HepG2 (cell line): Measurements from ENCODE around the gene ANKHD1. TPM values are rescaled to one million over a fixed set of nuclear protein-coding genes. Genes with fewer than 3 reads are reported as not detected.
A peak's percentile ranks its signal among the peaks of the same experiment; 100 is the strongest.

Source experiments
- EP300 ChIP-seq, 3 experiments: sonication (generic) in 1 of 3; formaldehyde crosslinking in 1 of 3; IDR thresholded peaks; 2 replicates each; pipeline versions ENCODE4 v1.5.1 to v1.6.1; 2011 to 2020; ENCODE audit warnings: low read depth in 2 of 3, low read length in 2 of 3, borderline replicate concordance in 1 of 3, improper control_type of control experiment in 1 of 3, mild to moderate bottlenecking in 1 of 3, missing genetic modification reagents in 1 of 3, moderate library complexity in 1 of 3
- ERF ChIP-seq: IDR thresholded peaks from 2 replicates; pipeline ENCODE4 v1.6.1; 2018; ENCODE audit warnings: missing biosample characterization, missing genetic modification reagents
- FOSL1 ChIP-seq: sonication (generic); formaldehyde crosslinking; IDR thresholded peaks from 2 replicates; pipeline ENCODE4 v1.9.0; 2021; ENCODE audit warnings: missing genetic modification reagents, borderline replicate concordance
- GABPA ChIP-seq, 2 experiments: IDR thresholded peaks; 2 replicates each; pipeline ENCODE4 v1.6.1; 2011 to 2016; ENCODE audit warnings: low read depth in 2 of 2, low read length in 1 of 2, missing biosample characterization in 1 of 2, missing genetic modification characterization in 1 of 2
- HCFC1 ChIP-seq: fragments of 150-350 bp; IDR thresholded peaks from 2 replicates; pipeline ENCODE4 v1.6.1; 2014; ENCODE audit warnings: low read depth, low read length
- MATR3 ChIP-seq: sonication (generic); formaldehyde crosslinking; IDR thresholded peaks from 2 replicates; pipeline ENCODE4 v1.4.0; 2020; ENCODE audit warnings: missing genetic modification reagents
- MIER3 ChIP-seq: IDR thresholded peaks from 2 replicates; pipeline ENCODE4 v1.6.1; 2016; ENCODE audit warnings: missing compliant biosample characterization, borderline replicate concordance
- RBM22 ChIP-seq: fragments of 200-400 bp; formaldehyde crosslinking; optimal IDR thresholded peaks from 2 replicates; pipeline ENCODE3; 2017; ENCODE audit warnings: mild to moderate bottlenecking, low read length, moderate library complexity
- TBX3 ChIP-seq: fragments of 450-650 bp; IDR thresholded peaks from 2 replicates; pipeline ENCODE4 v1.6.1; 2017; ENCODE audit warnings: antibody characterized with exemption, mild to moderate bottlenecking, inconsistent platforms, borderline replicate concordance
- TCF12 ChIP-seq, 2 experiments: fragments of 450-650 bp in 1 of 2; sonication (generic) in 1 of 2; formaldehyde crosslinking in 1 of 2; IDR thresholded peaks; 2 replicates each; pipeline versions ENCODE4 v1.6.1 to v1.8.0; 2017 to 2022; ENCODE audit warnings: antibody characterized with exemption in 1 of 2, mild to moderate bottlenecking in 1 of 2, missing genetic modification reagents in 1 of 2, moderate library complexity in 1 of 2
- TRIM24 ChIP-seq: sonication (generic); formaldehyde crosslinking; IDR thresholded peaks from 2 replicates; pipeline ENCODE4 v1.8.0; 2022; ENCODE audit warnings: mild to moderate bottlenecking, missing genetic modification reagents
- YEATS2 ChIP-seq: sonication (generic); formaldehyde crosslinking; IDR thresholded peaks from 2 replicates; pipeline ENCODE4 v1.4.0; 2020; ENCODE audit warnings: missing genetic modification reagents, borderline replicate concordance
- ZBTB3 ChIP-seq: sonication (generic); formaldehyde crosslinking; IDR thresholded peaks from 2 replicates; pipeline ENCODE4 v1.4.0; 2020; ENCODE audit warnings: low read depth, mild to moderate bottlenecking, moderate library complexity, missing genetic modification reagents, borderline replicate concordance
- ZFP36L2 ChIP-seq: sonication (generic); formaldehyde crosslinking; IDR thresholded peaks from 2 replicates; pipeline ENCODE4 v1.4.0; 2020; ENCODE audit warnings: missing genetic modification reagents
- ZKSCAN5 ChIP-seq: sonication (generic); formaldehyde crosslinking; IDR thresholded peaks from 2 replicates; pipeline ENCODE4 v1.5.1; 2020; ENCODE audit warnings: mild to moderate bottlenecking, missing genetic modification reagents
- ZNF124 ChIP-seq: sonication (generic); formaldehyde crosslinking; IDR thresholded peaks from 2 replicates; pipeline ENCODE4 v1.4.0; 2020; ENCODE audit warnings: missing genetic modification reagents
- ZNF557 ChIP-seq: sonication (generic); formaldehyde crosslinking; IDR thresholded peaks from 2 replicates; pipeline ENCODE4 v1.4.0; 2020; ENCODE audit warnings: missing genetic modification reagents
- ZNF564 ChIP-seq: sonication (generic); formaldehyde crosslinking; IDR thresholded peaks from 2 replicates; pipeline ENCODE4 v1.8.1; 2023; ENCODE audit warnings: mild to moderate bottlenecking, missing genetic modification reagents
- ZNF629 ChIP-seq: sonication (generic); formaldehyde crosslinking; conservative IDR thresholded peaks from 2 replicates; pipeline ENCODE4 v1.5.0; 2020; ENCODE audit warnings: missing genetic modification reagents
- ZNF644 ChIP-seq: IDR thresholded peaks from 2 replicates; pipeline ENCODE4 v1.6.1; 2016; ENCODE audit warnings: low read depth
- ZNF703 ChIP-seq: sonication (generic); formaldehyde crosslinking; IDR thresholded peaks from 2 replicates; pipeline ENCODE4 v1.5.1; 2020; ENCODE audit warnings: missing genetic modification reagents, mild to moderate bottlenecking, moderate library complexity, borderline replicate concordance
- ZNF747 ChIP-seq: sonication (generic); formaldehyde crosslinking; IDR thresholded peaks from 2 replicates; pipeline ENCODE4 v1.8.1; 2023; ENCODE audit warnings: missing genetic modification reagents, mild to moderate bottlenecking, borderline replicate concordance
- ZNF792 ChIP-seq: IDR thresholded peaks from 2 replicates; pipeline ENCODE4 v1.6.1; 2016
- ZNF841 ChIP-seq: sonication (generic); formaldehyde crosslinking; IDR thresholded peaks from 2 replicates; pipeline ENCODE4 v1.8.1; 2023; ENCODE audit warnings: missing genetic modification reagents, borderline replicate concordance
- polyA plus RNA-seq, 8 experiments: library from polyadenylated mRNA; depleted of rRNA in 3 of 8; stranded (reverse) in 7 of 8; unstranded in 1 of 8; fragments of >200 nt; fragmentation: Illumina TruSeq in 4 of 8; extraction: Trizol in 4 of 8; gene quantifications; 2 replicates each; pipeline versions ENCODE4 v1.2.1 to v1.2.3, GENCODE V29; 2011 to 2016; ENCODE audit warnings: low read depth in 4 of 8, missing spikeins in 1 of 8, mixed read lengths in 1 of 8; ENCODE audit not compliant: insufficient read depth in 1 of 8
- total RNA-seq, 5 experiments: library from RNA; depleted of rRNA; stranded (reverse); fragments of >200 nt; fragmentation: Illumina TruSeq; extraction: Trizol; gene quantifications; 2 replicates each; pipeline ENCODE4 v1.2.3, GENCODE V29; 2016; ENCODE audit warnings: low read depth in 1 of 5
- TF ChIP-seq, protein P1 (sequence below): IDR thresholded peaks from 2 replicates; pipeline ENCODE4 v1.4.0; 2020; ENCODE audit warnings: mild to moderate bottlenecking, missing genetic modification reagents
- TF ChIP-seq, protein P2 (sequence below): sonication (generic); formaldehyde crosslinking; IDR thresholded peaks from 2 replicates; pipeline ENCODE4 v1.9.0; 2021; ENCODE audit warnings: missing genetic modification reagents, mild to moderate bottlenecking, borderline replicate concordance
- TF ChIP-seq, protein P3 (sequence below): sonication (generic); formaldehyde crosslinking; IDR thresholded peaks from 2 replicates; pipeline ENCODE4 v1.4.0; 2020; ENCODE audit warnings: mild to moderate bottlenecking, missing genetic modification reagents

Gene ANKHD1
- total and polyA plus RNA-seq, 2 of the 13 experiments (the other 11 are each of a cell fraction or from before 2014, with no cell fraction given): 69.9 to 82.0 TPM

DNA sequence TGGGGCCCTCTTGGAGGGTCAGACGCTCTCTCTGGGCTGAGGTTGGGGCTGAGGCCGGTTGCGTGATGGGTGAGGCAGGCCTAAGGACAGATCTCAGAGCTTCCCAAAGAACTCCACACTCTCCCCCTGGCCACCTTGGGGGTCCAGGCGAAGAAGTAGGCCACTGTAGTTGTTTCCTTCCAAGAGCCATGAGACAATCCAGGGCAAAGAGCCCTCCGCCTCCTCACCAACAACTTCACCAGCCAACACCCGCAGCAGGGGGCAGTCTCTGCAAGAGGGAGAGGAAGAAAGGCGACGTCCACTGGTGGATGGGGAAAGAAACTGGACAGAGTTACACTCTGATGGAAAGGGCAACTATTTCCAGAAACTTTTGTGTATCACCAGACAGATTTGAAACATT is 173.7 kb downstream of the ANKHD1 start (continued):
- TF ChIP-seq, protein P1, sequence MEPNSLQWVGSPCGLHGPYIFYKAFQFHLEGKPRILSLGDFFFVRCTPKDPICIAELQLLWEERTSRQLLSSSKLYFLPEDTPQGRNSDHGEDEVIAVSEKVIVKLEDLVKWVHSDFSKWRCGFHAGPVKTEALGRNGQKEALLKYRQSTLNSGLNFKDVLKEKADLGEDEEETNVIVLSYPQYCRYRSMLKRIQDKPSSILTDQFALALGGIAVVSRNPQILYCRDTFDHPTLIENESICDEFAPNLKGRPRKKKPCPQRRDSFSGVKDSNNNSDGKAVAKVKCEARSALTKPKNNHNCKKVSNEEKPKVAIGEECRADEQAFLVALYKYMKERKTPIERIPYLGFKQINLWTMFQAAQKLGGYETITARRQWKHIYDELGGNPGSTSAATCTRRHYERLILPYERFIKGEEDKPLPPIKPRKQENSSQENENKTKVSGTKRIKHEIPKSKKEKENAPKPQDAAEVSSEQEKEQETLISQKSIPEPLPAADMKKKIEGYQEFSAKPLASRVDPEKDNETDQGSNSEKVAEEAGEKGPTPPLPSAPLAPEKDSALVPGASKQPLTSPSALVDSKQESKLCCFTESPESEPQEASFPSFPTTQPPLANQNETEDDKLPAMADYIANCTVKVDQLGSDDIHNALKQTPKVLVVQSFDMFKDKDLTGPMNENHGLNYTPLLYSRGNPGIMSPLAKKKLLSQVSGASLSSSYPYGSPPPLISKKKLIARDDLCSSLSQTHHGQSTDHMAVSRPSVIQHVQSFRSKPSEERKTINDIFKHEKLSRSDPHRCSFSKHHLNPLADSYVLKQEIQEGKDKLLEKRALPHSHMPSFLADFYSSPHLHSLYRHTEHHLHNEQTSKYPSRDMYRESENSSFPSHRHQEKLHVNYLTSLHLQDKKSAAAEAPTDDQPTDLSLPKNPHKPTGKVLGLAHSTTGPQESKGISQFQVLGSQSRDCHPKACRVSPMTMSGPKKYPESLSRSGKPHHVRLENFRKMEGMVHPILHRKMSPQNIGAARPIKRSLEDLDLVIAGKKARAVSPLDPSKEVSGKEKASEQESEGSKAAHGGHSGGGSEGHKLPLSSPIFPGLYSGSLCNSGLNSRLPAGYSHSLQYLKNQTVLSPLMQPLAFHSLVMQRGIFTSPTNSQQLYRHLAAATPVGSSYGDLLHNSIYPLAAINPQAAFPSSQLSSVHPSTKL: peak; percentile 53
- no peak for TF ChIP-seq ZFP36L2 (CRISPR knock-in tag)
- TF ChIP-seq GABPA (IDR thresholded peaks at IDR 0.05; ENCODE audit: low read depth, low read length): no peak
- TF ChIP-seq GABPA (CRISPR knock-in tag; IDR thresholded peaks at IDR 0.05; ENCODE audit: low read depth): peak; percentile 41; the same call in 1 of the 2 replicates
- no peak for TF ChIP-seq ERF (CRISPR knock-in tag)
- TF ChIP-seq, protein P2, sequence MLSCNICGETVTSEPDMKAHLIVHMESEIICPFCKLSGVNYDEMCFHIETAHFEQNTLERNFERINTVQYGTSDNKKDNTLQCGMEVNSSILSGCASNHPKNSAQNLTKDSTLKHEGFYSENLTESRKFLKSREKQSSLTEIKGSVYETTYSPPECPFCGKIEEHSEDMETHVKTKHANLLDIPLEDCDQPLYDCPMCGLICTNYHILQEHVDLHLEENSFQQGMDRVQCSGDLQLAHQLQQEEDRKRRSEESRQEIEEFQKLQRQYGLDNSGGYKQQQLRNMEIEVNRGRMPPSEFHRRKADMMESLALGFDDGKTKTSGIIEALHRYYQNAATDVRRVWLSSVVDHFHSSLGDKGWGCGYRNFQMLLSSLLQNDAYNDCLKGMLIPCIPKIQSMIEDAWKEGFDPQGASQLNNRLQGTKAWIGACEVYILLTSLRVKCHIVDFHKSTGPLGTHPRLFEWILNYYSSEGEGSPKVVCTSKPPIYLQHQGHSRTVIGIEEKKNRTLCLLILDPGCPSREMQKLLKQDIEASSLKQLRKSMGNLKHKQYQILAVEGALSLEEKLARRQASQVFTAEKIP: no peak
- no peak for TF ChIP-seq ZNF841 (CRISPR knock-in tag)
- TF ChIP-seq EP300 (IDR thresholded peaks at IDR 0.05; ENCODE audit: low read depth in 2 of 2, low read length in 2 of 2): no peak
- TF ChIP-seq EP300 (CRISPR knock-in tag; IDR thresholded peaks at IDR 0.05; ENCODE audit: borderline replicate concordance): no peak
- TF ChIP-seq ZNF747 (CRISPR knock-in tag): no peak
- no peak for TF ChIP-seq ZNF564 (CRISPR knock-in tag)
- no peak for TF ChIP-seq ZNF629 (CRISPR knock-in tag)
- TF ChIP-seq MIER3 (CRISPR knock-in tag): no peak
- no peak for TF ChIP-seq TRIM24 (CRISPR knock-in tag)
- TF ChIP-seq TBX3: no peak
- peak; percentile 43; the same call in 1 of the 2 replicates for TF ChIP-seq YEATS2 (CRISPR knock-in tag)
- peak; percentile 45; the same call in 1 of the 2 replicates for TF ChIP-seq ZNF644 (CRISPR knock-in tag)
- no peak for TF ChIP-seq ZNF792 (CRISPR knock-in tag)
- no peak for TF ChIP-seq MATR3 (CRISPR knock-in tag)
- TF ChIP-seq ZNF124 (CRISPR knock-in tag): 0 out of 2 replicates have a peak, but pooled peaks have one; percentile 32
- TF ChIP-seq ZKSCAN5 (CRISPR knock-in tag): no peak
- TF ChIP-seq ZNF703: no peak
- no peak for TF ChIP-seq ZNF557 (CRISPR knock-in tag)
- TF ChIP-seq RBM22: no peak
- TF ChIP-seq FOSL1 (CRISPR knock-in tag): no peak
- TF ChIP-seq TCF12 (IDR thresholded peaks at IDR 0.05): no peak
- no peak for TF ChIP-seq TCF12 (CRISPR knock-in tag; IDR thresholded peaks at IDR 0.05)
- TF ChIP-seq, protein P3, sequence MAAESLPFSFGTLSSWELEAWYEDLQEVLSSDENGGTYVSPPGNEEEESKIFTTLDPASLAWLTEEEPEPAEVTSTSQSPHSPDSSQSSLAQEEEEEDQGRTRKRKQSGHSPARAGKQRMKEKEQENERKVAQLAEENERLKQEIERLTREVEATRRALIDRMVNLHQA (CRISPR knock-in tag): no peak
- TF ChIP-seq ZBTB3: no peak
- TF ChIP-seq HCFC1: no peak
